Ishikawa (cell line): ENCODE measurements around the gene SOX10.

ENCODE experiments used
- CEBPB ChIP-seq: IDR thresholded peaks from 2 replicates; pipeline ENCODE4 v1.6.1; 2012
- CREB1 ChIP-seq: IDR thresholded peaks from 2 replicates; pipeline ENCODE4 v1.6.1; 2012; ENCODE audit warnings: low read depth
- EGR1 ChIP-seq: IDR thresholded peaks from 2 replicates; pipeline ENCODE4 v1.6.1; 2012
- EP300 ChIP-seq: IDR thresholded peaks from 2 replicates; pipeline ENCODE4 v1.6.1; 2012; ENCODE audit warnings: borderline replicate concordance
- FOXM1 ChIP-seq: IDR thresholded peaks from 2 replicates; pipeline ENCODE4 v1.6.1; 2012; ENCODE audit warnings: low read depth, borderline replicate concordance
- RAD21 ChIP-seq: IDR thresholded peaks from 2 replicates; pipeline ENCODE4 v1.6.1; 2012; ENCODE audit warnings: low read depth
- TAF1 ChIP-seq: IDR thresholded peaks from 2 replicates; pipeline ENCODE4 v1.6.1; 2012; ENCODE audit warnings: low read depth, mild to moderate bottlenecking
- TCF12 ChIP-seq: IDR thresholded peaks from 2 replicates; pipeline ENCODE4 v1.6.1; 2012; ENCODE audit warnings: low read depth
- YY1 ChIP-seq: IDR thresholded peaks from 2 replicates; pipeline ENCODE4 v1.6.1; 2012; ENCODE audit warnings: low read depth
- ZBTB7A ChIP-seq: IDR thresholded peaks from 2 replicates; pipeline ENCODE4 v1.6.1; 2012; ENCODE audit warnings: low read depth
- TF ChIP-seq, protein P1 (sequence below): IDR thresholded peaks from 2 replicates; pipeline ENCODE4 v1.6.1; 2012
- TF ChIP-seq, protein P2 (sequence below): IDR thresholded peaks from 2 replicates; pipeline ENCODE4 v1.6.1; 2012; ENCODE audit warnings: low read depth, mild to moderate bottlenecking

GRCh38 chr22:37957232-37957631, 27.1 kb downstream of the SOX10 start:
- TF ChIP-seq TCF12, result no peak
- no peak for TF ChIP-seq TAF1
- TF ChIP-seq CEBPB, result no peak
- TF ChIP-seq EGR1, result no peak
- TF ChIP-seq, protein P1, sequence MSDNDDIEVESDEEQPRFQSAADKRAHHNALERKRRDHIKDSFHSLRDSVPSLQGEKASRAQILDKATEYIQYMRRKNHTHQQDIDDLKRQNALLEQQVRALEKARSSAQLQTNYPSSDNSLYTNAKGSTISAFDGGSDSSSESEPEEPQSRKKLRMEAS, result no peak
- no peak for TF ChIP-seq CREB1
- no peak for TF ChIP-seq FOXM1
- no peak for TF ChIP-seq EP300
- no peak for TF ChIP-seq RAD21
- TF ChIP-seq YY1, result no peak
- TF ChIP-seq, protein P2, sequence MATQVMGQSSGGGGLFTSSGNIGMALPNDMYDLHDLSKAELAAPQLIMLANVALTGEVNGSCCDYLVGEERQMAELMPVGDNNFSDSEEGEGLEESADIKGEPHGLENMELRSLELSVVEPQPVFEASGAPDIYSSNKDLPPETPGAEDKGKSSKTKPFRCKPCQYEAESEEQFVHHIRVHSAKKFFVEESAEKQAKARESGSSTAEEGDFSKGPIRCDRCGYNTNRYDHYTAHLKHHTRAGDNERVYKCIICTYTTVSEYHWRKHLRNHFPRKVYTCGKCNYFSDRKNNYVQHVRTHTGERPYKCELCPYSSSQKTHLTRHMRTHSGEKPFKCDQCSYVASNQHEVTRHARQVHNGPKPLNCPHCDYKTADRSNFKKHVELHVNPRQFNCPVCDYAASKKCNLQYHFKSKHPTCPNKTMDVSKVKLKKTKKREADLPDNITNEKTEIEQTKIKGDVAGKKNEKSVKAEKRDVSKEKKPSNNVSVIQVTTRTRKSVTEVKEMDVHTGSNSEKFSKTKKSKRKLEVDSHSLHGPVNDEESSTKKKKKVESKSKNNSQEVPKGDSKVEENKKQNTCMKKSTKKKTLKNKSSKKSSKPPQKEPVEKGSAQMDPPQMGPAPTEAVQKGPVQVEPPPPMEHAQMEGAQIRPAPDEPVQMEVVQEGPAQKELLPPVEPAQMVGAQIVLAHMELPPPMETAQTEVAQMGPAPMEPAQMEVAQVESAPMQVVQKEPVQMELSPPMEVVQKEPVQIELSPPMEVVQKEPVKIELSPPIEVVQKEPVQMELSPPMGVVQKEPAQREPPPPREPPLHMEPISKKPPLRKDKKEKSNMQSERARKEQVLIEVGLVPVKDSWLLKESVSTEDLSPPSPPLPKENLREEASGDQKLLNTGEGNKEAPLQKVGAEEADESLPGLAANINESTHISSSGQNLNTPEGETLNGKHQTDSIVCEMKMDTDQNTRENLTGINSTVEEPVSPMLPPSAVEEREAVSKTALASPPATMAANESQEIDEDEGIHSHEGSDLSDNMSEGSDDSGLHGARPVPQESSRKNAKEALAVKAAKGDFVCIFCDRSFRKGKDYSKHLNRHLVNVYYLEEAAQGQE, result no peak
- TF ChIP-seq ZBTB7A, result no peak
